Small intestine (tissue), 16 donors: Measurements from ENCODE around the gene SLC27A6. TPM values are rescaled to one million over a fixed set of nuclear protein-coding genes. Genes with fewer than 3 reads are reported as not detected.
A peak's percentile ranks its signal among the peaks of the same experiment; 100 is the strongest.
"Not testable (repeated sequence)": the region's sequence is repeated elsewhere in the genome, so short reads cannot be mapped to it uniquely, and the experiment has no call there.

ENCODE experiments used
- DNase-seq, 2 donors: peaks; one replicate each; pipeline versions ENCODE4 v3.0.0 to v3.0.0-alpha.2; 2013
- FAIRE-seq: peaks from 2 replicates; lab custom pipeline; 2012; peaks lifted over from hg19 to GRCh38; lab: Jason Lieb, UNC
- H3K27ac ChIP-seq, 3 donors: one replicate each; pipeline ENCODE4 v1.5.1; 2013; ENCODE audit warnings: low read length in 2 of 3, mild to moderate bottlenecking in 2 of 3, control low read depth in 1 of 3, inconsistent platforms in 1 of 3, low read depth in 1 of 3, moderate library complexity in 1 of 3
- H3K27me3 ChIP-seq, 3 donors: one replicate each; pipeline ENCODE4 v1.6.1; 2013; ENCODE audit warnings: low read length in 3 of 3, inconsistent platforms in 1 of 3; ENCODE audit not compliant: control insufficient read depth in 3 of 3, insufficient read depth in 3 of 3
- H3K36me3 ChIP-seq, 3 donors: one replicate each; pipeline ENCODE4 v1.6.1; 2013; ENCODE audit warnings: low read length in 3 of 3, inconsistent platforms in 1 of 3, low read depth in 1 of 3, mild to moderate bottlenecking in 1 of 3, moderate library complexity in 1 of 3; ENCODE audit not compliant: control insufficient read depth in 3 of 3, insufficient read depth in 2 of 3
- H3K4me1 ChIP-seq, 3 donors: one replicate each; pipeline ENCODE4 v1.6.1; 2013; ENCODE audit warnings: low read length in 2 of 3, inconsistent platforms in 1 of 3, low read depth in 1 of 3, mild to moderate bottlenecking in 1 of 3, moderate library complexity in 1 of 3; ENCODE audit not compliant: control insufficient read depth in 3 of 3, insufficient read depth in 2 of 3
- H3K4me3 ChIP-seq, 3 donors: one replicate each; pipeline ENCODE4 v1.5.1; 2013; ENCODE audit warnings: low read length in 3 of 3, control low read depth in 1 of 3, inconsistent platforms in 1 of 3, low read depth in 1 of 3, mild to moderate bottlenecking in 1 of 3, moderate library complexity in 1 of 3
- H3K9me3 ChIP-seq, 2 donors: one replicate each; pipeline ENCODE4 v1.6.1; 2013; ENCODE audit warnings: low read depth in 1 of 2, low read length in 1 of 2; ENCODE audit not compliant: control insufficient read depth in 2 of 2, insufficient read depth in 1 of 2
- WGBS, 3 donors: extraction: QIAGEN DNeasy Blood & Tissue Kit; methylation state at CpG; one replicate each; pipeline ENCODE4 v1.1.7; 2013; 5-methylcytosine and 5-hydroxymethylcytosine counted together
- long read RNA-seq, 10 donors: transcript quantifications; one replicate each; lab custom pipeline, GENCODE V29; 2026
- polyA plus RNA-seq, 4 donors: library from polyadenylated mRNA; stranded (reverse) in 3 of 4; unstranded in 1 of 4; fragments of 200-250 nt in 3 of 4; fragments of 120-200 nt in 1 of 4; gene quantifications; one replicate each; pipeline versions ENCODE4 v1.2.1 to v1.2.3, GENCODE V29; 2013
- donor health status: healthy with polysubstance abuse.
- donor health status: control.
- donor health status: control.
- donor health status: Bipolar disorder and iron deficiency.
- donor health status: healthy.

The SLC27A6 gene, protein sequence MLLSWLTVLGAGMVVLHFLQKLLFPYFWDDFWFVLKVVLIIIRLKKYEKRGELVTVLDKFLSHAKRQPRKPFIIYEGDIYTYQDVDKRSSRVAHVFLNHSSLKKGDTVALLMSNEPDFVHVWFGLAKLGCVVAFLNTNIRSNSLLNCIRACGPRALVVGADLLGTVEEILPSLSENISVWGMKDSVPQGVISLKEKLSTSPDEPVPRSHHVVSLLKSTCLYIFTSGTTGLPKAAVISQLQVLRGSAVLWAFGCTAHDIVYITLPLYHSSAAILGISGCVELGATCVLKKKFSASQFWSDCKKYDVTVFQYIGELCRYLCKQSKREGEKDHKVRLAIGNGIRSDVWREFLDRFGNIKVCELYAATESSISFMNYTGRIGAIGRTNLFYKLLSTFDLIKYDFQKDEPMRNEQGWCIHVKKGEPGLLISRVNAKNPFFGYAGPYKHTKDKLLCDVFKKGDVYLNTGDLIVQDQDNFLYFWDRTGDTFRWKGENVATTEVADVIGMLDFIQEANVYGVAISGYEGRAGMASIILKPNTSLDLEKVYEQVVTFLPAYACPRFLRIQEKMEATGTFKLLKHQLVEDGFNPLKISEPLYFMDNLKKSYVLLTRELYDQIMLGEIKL
- 1 to 10 TPM in 1 of 4 donors, under 1 TPM in 2, not detected in 1; 0.50 to 1.5 (median 0.54) TPM for polyA plus RNA-seq
- long read RNA-seq, donor 1, transcript SLC27A6-201 (10 exons, 3,219 nt): major isoform, 10 of 25 reads
- long read RNA-seq, donor 1, partial matches to known transcripts: 15 of 25 reads
- long read RNA-seq, donor 1, other reads (novel, unspliced or antisense): 0 of 25 reads
- long read RNA-seq, donor 2, partial matches to known transcripts: 6 of 9 reads
- long read RNA-seq, donor 2, other reads (novel, unspliced or antisense): 0 of 9 reads
- long read RNA-seq, donor 3, partial matches to known transcripts: 14 of 16 reads
- long read RNA-seq, donor 3, other reads (novel, unspliced or antisense): 0 of 16 reads
- long read RNA-seq, donor 4: 0 reads
- long read RNA-seq, donor 5: 0 reads
- long read RNA-seq, donor 6: 0 reads
- long read RNA-seq, donor 7, transcript SLC27A6-201 (10 exons, 3,219 nt): major isoform, 33 of 279 reads
- long read RNA-seq, donor 7, partial matches to known transcripts: 221 of 279 reads
- long read RNA-seq, donor 7, other reads (novel, unspliced or antisense): 24 of 279 reads
- long read RNA-seq, donor 8: 0 reads
- long read RNA-seq, donor 9: 0 reads
- long read RNA-seq, donor 10: 0 reads

DNA sequence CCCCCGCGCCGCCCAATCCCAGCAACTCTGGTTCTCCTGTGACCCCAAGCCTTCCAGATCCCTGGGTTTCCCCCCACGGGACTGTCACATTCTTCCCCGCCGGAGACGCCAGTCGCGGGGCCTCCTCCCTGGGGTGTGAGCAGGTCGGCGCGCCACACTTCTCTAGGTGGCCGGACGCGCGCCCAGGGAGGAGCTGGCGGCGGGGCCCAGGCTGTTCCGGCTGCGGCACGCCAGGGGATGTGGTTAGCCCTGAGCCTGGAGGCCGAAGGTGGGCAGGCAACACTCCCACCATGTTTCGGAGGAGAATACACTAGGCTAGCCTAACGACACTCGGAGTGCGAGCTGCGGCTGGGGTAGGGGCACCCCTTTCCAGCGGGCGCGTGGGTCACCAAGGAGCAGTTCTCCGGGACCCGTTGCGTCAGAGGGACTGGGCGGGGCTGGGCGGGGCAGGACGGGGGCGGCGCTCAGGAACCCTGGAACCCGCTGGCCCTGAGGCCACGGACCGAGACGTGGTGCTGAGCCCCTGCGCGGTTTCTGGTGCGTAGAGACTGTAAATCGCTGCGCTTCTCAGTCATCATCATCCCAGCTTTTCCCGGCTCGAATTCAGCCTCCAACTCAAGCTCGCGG is at the start of gene SLC27A6:
SLC27A6 (plus strand) TSS at position 478 of the 627 bp plus-strand sequence. CDS start 650 bp downstream, outside the sequence.
- no peaks in the 10 kb centered on the region for H3K4me1 ChIP-seq
- WGBS, 3 donors: 3 to 13% (median 10%) methylated on average over 46 to 51 of the region's 51 CpGs

DNA sequence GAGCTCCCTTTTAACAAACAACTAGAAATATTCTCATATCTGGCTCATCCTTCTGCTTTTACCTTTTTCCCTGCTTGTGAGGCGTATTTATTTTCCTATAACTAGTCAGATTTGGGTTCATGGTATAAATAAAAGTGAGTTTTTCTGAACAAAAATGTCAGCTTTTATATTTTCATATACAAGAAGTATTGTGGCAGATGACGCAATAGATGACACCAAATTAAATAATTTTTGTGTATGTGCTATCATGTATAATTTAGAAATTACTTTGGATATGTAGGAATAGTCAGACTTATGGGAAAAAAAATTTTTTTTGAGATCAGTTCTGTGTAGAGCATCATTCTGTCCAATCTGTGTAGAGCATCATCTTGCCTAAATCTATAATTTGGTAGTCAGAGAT is 45.7 kb upstream of the SLC27A6 start:
- H3K36me3 ChIP-seq: no peaks in the 10 kb centered on the region
- no peaks in the 10 kb centered on the region for H3K9me3 ChIP-seq
- no peak overlapping the region for H3K27ac ChIP-seq
- WGBS, 3 donors: 87 to 88% (median 88%) methylated on average over 2 of the region's 2 CpGs
- no peaks in the 10 kb centered on the region for H3K27me3 ChIP-seq
- no peaks in the 10 kb centered on the region for H3K4me1 ChIP-seq
- H3K4me3 ChIP-seq: no peak overlapping the region
- FAIRE-seq (no peak), DNase-seq (no peak)

More for the DNA sequence above, at the start of gene SLC27A6:
- Histone ChIP-seq H3K36me3 (no peaks in the 10 kb centered on the region), H3K27ac (no peak within 1 kb of the TSS), H3K4me3 (peak within 1 kb of the TSS in 2 of 3 donors; percentile 20 to 48), H3K27me3 (peaks cover 0 to 15% (median 13%) of the 10 kb centered on the region in 3 donors), H3K9me3 (no peaks in the 10 kb centered on the region)
- FAIRE-seq: no peak
- DNase-seq: peak in 1 of 2 donors; percentile 57

DNA sequence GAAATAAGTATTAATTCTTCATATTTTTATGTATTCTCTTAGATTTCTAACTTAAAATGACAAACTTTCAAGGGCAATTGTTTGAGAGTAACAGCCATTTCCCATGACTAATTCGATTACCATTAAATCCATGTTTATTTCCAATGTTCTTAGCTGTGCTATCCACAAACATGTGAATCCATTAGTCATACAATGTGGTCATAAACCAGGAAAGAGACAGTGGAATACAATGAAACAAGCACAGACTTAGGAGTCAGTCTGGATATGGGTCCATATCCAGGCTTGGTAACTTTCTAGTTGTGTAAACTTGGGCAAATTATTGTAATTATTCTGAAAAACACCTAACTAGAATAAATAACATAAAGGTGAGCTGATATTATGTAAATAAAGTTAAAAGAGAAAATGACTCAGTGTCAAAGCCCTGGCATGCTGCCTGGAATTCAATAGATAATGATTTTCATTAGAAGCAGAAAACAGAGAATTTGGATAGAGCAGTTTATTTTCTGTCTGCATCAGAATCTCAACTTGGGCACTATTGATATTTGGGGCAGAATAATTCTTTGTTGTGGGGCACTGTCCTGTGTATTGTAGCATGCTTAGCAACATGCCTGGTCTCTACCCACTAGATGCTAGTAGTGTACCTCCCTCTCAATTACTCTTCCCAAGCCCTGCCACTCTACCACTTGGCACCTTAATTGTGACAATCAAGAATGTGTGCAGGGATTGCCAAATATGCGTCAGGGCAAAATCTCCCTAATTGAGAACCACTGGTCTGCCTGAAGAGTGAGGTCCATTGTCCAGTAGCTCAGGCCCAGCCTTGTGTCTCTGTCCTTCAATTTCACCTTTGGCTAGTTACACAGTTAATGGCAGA is 44.7 kb upstream of the SLC27A6 start:
- Histone ChIP-seq H3K36me3 (no peaks in the 10 kb centered on the region), H3K4me1 (no peaks in the 10 kb centered on the region), H3K9me3 (no peaks in the 10 kb centered on the region), H3K27me3 (no peaks in the 10 kb centered on the region), H3K4me3 (no peak overlapping the region), H3K27ac (no peak overlapping the region)
- DNase-seq (no peak), FAIRE-seq (no peak)
- WGBS, 3 donors: 61 to 69% (median 69%) methylated on average over 2 of the region's 2 CpGs

DNA sequence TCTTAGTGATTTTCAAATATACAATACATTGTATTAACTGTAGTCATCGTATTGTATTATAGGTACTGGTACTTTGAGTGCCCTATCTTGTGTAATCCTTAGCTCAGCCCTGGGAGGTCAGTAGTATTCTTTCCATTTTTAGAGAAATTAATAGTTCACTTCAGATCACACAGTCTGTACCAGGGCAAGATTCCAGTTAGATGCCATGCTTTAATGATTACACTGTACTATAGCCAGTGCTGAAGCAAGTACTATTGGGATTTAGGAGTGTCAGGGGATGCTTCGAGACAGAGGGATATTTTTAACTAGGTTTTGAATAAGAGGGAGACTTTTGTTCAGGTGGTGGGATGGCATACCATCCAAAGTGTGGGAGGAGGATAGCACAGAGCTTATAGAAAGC is 41.0 kb upstream of the SLC27A6 start:
- H3K27me3 ChIP-seq: peaks cover 0 to 1% (median 0%) of the 10 kb centered on the region in 3 donors
- no peak overlapping the region for H3K4me3 ChIP-seq
- H3K4me1 ChIP-seq: no peaks in the 10 kb centered on the region
- WGBS, 3 donors: 64 to 76% (median 69%) methylated on average over 2 of the region's 2 CpGs
- no peak for DNase-seq
- no peak overlapping the region for H3K27ac ChIP-seq
- no peaks in the 10 kb centered on the region for H3K36me3 ChIP-seq
- no peak for FAIRE-seq
- H3K9me3 ChIP-seq: no peaks in the 10 kb centered on the region

DNA sequence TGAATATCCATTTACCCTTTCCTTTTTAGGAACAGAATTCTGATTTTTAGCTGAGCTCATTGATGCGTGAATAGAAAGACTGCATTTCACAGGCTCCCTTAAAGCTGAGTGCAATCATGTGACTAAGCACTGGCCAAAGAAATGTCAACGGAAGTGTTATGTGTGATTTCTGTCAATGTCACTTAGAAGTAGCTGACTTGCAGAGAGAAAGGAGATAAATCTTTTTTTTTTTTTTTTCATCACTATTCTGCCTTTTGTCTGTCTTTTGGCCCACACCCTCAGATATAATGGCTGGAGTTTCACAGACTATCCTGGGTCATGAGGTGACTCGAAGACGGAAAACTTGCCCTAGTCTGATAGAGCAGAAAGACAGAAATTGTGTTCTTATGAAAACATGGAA is 39.3 kb upstream of the SLC27A6 start:
- WGBS, 3 donors: 77 to 78% (median 78%) methylated on average over 4 of the region's 4 CpGs
- no peaks in the 10 kb centered on the region for H3K9me3 ChIP-seq
- no peaks in the 10 kb centered on the region for H3K36me3 ChIP-seq
- H3K4me1 ChIP-seq: no peaks in the 10 kb centered on the region
- H3K27me3 ChIP-seq: peaks cover 0 to 1% (median 0%) of the 10 kb centered on the region in 3 donors
- DNase-seq: no peak
- H3K27ac ChIP-seq: no peak overlapping the region
- FAIRE-seq: no peak
- H3K4me3 ChIP-seq: no peak overlapping the region

DNA sequence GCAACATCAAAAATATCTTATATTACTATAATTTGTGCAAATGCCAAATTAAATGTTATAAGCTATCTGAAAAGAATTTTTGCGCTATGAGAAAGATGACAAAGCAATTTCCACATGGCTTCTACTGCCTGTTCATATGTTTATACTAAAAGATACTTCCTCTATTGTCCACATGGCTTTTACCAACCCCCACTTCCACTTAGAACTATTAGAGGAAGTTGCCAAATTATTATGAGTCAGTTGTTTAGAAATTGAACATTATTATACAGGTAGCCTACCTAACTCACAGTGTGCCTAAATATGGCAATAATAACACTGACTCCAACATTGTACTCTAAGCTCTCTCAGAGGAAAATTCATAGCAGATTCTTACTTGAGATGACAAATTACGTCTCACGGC is 37.6 kb upstream of the SLC27A6 start:
- Histone ChIP-seq H3K27me3 (peaks cover 0 to 1% (median 0%) of the 10 kb centered on the region in 3 donors), H3K9me3 (peaks cover 0 to 6% of the 10 kb centered on the region in 2 donors), H3K36me3 (no peaks in the 10 kb centered on the region), H3K4me1 (no peaks in the 10 kb centered on the region), H3K4me3 (no peak overlapping the region), H3K27ac (no peak overlapping the region)
- no peak for FAIRE-seq
- 57 to 59% (median 58%) methylated on average over 3 of the region's 3 CpGs for WGBS, 3 donors
- no peak for DNase-seq

DNA sequence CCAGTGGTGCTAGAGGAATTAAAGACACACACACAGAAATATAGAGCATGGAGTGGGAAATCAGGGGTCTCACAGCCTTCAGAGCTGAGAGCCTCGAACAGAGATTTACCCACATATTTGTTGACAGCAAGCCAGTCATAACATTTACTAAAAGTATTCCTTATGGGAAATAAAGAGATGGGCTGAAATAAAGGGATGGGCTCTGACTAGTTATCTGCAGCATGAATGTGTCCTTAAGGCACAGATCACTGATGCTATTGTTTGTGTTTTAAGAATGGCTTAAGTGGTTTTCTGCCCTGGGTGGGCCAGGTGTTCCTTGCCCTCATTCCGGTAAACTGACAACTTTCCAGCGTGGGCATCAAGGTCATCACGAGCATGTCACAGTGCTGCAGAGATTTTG is 33.1 kb upstream of the SLC27A6 start:
- not testable (repeated sequence) for FAIRE-seq

More for the DNA sequence above, 33.1 kb upstream of the SLC27A6 start:
- 84 to 88% (median 84%) methylated on average over 4 of the region's 4 CpGs for WGBS, 3 donors
- not testable (repeated sequence) for H3K27me3 ChIP-seq, H3K36me3 ChIP-seq, H3K9me3 ChIP-seq, H3K4me1 ChIP-seq, H3K4me3 ChIP-seq, H3K27ac ChIP-seq, DNase-seq
